ENCODE measurements around the gene ARF5. TPM values are rescaled to one million over a fixed set of nuclear protein-coding genes. Genes with fewer than 3 reads are reported as not detected.
A peak's percentile ranks its signal among the peaks of the same experiment; 100 is the strongest.

ARF5 gene
- total RNA-seq, 2 donors from 2014 or later: 194 to 218 TPM

DNA sequence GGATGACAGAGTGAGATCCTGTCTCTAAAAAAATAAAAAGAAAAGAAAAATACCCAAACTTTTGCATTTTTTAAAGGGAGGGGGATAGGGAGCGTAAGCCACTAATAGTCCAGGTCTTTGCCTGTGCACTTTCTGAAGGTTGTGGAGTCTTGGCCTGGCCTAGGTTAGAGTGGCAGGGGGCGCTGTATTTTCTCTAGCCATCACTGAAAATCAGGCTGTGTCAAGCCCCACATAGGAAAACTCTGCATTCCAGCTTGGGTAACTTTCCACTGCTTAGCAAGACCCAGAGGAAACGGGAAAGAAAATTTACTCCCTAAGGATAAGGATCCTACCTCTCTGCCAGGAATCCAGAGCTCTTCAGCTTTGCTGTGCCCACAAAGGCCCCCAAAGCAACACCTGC, 40.2 kb downstream of the ARF5 start:
- H3K4me1 ChIP-seq (replicated peaks): no peaks in the 10 kb centered on the region
- H3K4me3 ChIP-seq: no peak overlapping the region
- WGBS: 65% methylated on average over 3 of the region's 3 CpGs
- H3K36me3 ChIP-seq: no peaks in the 10 kb centered on the region
- no peaks in the 10 kb centered on the region for H3K9me3 ChIP-seq
- H3K27me3 ChIP-seq (replicated peaks; ENCODE audit: insufficient read depth): no peaks in the 10 kb centered on the region
- TF ChIP-seq POLR2A (IDR thresholded peaks at IDR 0.05): no peak
- TF ChIP-seq POLR2AphosphoS5 (IDR thresholded peaks at IDR 0.05): no peak
- TF ChIP-seq, protein P1, sequence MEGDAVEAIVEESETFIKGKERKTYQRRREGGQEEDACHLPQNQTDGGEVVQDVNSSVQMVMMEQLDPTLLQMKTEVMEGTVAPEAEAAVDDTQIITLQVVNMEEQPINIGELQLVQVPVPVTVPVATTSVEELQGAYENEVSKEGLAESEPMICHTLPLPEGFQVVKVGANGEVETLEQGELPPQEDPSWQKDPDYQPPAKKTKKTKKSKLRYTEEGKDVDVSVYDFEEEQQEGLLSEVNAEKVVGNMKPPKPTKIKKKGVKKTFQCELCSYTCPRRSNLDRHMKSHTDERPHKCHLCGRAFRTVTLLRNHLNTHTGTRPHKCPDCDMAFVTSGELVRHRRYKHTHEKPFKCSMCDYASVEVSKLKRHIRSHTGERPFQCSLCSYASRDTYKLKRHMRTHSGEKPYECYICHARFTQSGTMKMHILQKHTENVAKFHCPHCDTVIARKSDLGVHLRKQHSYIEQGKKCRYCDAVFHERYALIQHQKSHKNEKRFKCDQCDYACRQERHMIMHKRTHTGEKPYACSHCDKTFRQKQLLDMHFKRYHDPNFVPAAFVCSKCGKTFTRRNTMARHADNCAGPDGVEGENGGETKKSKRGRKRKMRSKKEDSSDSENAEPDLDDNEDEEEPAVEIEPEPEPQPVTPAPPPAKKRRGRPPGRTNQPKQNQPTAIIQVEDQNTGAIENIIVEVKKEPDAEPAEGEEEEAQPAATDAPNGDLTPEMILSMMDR (IDR thresholded peaks at IDR 0.05): no peak
- intact Hi-C loops (cut with DNase I): no loop called here
- DNase-seq (ENCODE audit: low spot score): no peak
- no peak overlapping the region for H3K27ac ChIP-seq

DNA sequence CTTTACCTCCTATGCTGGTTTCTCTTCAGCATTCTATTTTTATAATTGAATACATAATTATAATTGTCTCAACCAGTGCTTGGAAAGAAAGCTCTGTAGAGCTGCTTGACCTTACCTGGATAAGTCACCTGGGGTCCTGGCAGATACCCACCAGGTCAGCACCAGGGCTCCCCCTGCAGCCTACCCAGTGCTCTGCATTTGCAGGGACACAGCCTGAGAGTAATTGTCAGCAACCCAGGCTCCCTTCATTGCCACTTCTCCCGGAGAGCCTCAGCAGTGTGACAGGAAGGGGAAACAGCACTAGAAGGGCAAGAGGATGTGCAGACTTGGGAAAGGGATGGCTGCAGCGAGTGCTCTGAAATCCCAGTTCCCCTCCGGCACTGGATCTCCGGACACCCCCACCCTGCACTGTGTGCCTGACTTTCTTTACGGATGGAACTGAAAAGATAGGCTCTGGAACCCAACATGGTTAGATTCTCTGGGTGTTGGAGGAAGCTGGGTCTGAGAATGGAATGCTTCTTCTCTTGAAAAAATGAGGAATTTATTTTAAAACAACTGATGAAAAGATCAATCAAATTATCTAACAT, 41.1 kb downstream of the ARF5 start:
- TF ChIP-seq, protein P1 (IDR thresholded peaks at IDR 0.05): peak in 1 of 4 experiments; percentile 19
- TF ChIP-seq POLR2AphosphoS5 (IDR thresholded peaks at IDR 0.05) (no peak), POLR2A (IDR thresholded peaks at IDR 0.05) (no peak)

DNA sequence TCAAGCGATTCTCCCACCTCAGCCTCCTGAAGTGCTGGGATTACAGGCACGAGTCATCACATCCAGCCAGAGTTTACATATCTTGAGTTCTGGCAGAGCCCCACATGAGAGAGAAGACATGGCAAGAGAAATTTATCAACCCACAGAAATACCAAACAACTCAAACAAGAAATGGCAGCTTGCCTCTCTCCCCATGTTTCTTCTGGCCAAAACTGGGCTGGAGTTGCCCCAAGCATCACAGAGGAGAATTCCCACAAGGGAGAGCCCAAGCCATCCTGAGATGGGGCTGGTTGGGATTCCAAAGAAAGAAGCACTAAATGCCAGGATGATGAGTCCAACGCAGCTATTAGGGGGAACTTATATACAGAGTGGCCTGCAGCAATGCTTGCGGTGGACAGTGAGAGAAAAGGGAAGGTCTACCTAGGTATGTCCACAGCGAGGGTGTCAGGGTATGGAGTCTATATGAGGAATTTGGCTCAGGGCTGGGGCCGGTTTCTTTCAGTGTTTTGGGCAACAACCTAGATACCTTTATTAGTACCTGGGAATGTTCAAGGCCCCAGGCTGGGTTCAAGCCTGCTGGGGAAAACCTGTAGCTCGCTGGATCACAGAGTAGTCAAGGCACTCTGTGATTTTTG, 44.2 kb downstream of the ARF5 start:
- Histone ChIP-seq H3K36me3 (no peaks in the 10 kb centered on the region), H3K9me3 (no peaks in the 10 kb centered on the region), H3K27ac (no peak overlapping the region), H3K4me3 (no peak overlapping the region), H3K27me3 (replicated peaks; ENCODE audit: insufficient read depth) (no peaks in the 10 kb centered on the region), H3K4me1 (replicated peaks) (no peaks in the 10 kb centered on the region)
- DNase-seq (ENCODE audit: low spot score): no peak
- intact Hi-C loops (cut with DNase I): no loop called here
- TF ChIP-seq, protein P1 (IDR thresholded peaks at IDR 0.05): no peak
- TF ChIP-seq POLR2A (IDR thresholded peaks at IDR 0.05): no peak
- TF ChIP-seq POLR2AphosphoS5 (IDR thresholded peaks at IDR 0.05): no peak
- WGBS: 68% methylated on average over 7 of the region's 7 CpGs

More for the DNA sequence above, 41.1 kb downstream of the ARF5 start:
- Histone ChIP-seq H3K4me1 (replicated peaks) (no peaks in the 10 kb centered on the region), H3K4me3 (no peak overlapping the region), H3K36me3 (no peaks in the 10 kb centered on the region), H3K9me3 (no peaks in the 10 kb centered on the region), H3K27me3 (replicated peaks; ENCODE audit: insufficient read depth) (no peaks in the 10 kb centered on the region), H3K27ac (no peak overlapping the region)
- no peak for DNase-seq (ENCODE audit: low spot score)
- 18% methylated on average over 5 of the region's 5 CpGs for WGBS
- intact Hi-C loops (cut with DNase I): no loop called here

DNA sequence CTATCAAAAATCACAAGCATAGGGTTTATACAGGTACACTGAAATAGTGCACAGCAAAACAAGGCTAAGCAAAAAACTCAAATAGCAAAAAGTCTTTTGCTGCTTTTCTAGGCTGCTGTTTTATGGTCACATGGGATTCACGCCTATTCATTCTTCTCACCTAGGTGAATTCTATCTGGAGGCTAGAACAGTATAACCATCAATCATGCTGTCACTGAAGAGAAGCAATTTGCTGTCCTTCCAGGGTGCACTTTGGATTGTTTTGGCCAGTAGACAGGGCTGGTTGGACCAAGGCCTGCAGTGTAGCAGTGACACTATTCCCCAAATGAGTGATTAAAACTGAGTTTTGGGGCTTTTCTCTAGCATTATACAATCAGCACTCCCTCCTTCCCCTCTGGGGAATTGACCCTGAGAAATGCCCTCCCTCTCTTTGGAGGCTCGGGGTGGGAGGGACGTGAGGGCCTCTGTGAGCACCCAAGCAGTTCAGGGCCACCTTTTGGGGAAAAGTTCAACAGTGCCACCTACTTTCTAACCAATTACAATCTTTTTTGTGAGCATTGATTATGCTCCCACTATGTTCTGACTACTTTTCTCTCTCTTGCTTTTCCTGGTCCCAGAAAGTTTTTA, 47.6 kb downstream of the ARF5 start:
- DNase-seq (ENCODE audit: low spot score): no peak
- no peaks in the 10 kb centered on the region for H3K9me3 ChIP-seq
- no peak overlapping the region for H3K4me3 ChIP-seq
- no peaks in the 10 kb centered on the region for H3K27me3 ChIP-seq (replicated peaks; ENCODE audit: insufficient read depth)
- H3K36me3 ChIP-seq: no peaks in the 10 kb centered on the region
- no peaks in the 10 kb centered on the region for H3K4me1 ChIP-seq (replicated peaks)
- intact Hi-C loops (cut with DNase I): no loop called here
- TF ChIP-seq POLR2AphosphoS5 (IDR thresholded peaks at IDR 0.05): no peak
- TF ChIP-seq, protein P1 (IDR thresholded peaks at IDR 0.05): no peak
- no peak for TF ChIP-seq POLR2A (IDR thresholded peaks at IDR 0.05)
- H3K27ac ChIP-seq: no peak overlapping the region
- WGBS: 48% methylated on average over 3 of the region's 3 CpGs
